Ovary (tissue), 3 donors: ENCODE measurements around the gene MTMR11.
"Not testable (repeated sequence)": the region's sequence is repeated elsewhere in the genome, so short reads cannot be mapped to it uniquely, and the experiment has no call there.

ENCODE experiments used
- CTCF ChIP-seq, 3 donors: fragments of 450-650 bp in 2 of 3; fragments of 200-600 bp in 1 of 3; IDR thresholded peaks; one replicate each; pipeline versions ENCODE4 v1.5.1 to v1.8.0; 2016 to 2022; ENCODE audit warnings: antibody characterized with exemption in 3 of 3, mild to moderate bottlenecking in 1 of 3
- EP300 ChIP-seq: sonication (generic); formaldehyde crosslinking; IDR thresholded peaks from one replicate; pipeline ENCODE4 v1.6.1; 2017; ENCODE audit warnings: antibody characterized with exemption
- POLR2A ChIP-seq: fragments of 450-650 bp; IDR thresholded peaks from one replicate; pipeline ENCODE4 v1.6.1; 2017; ENCODE audit warnings: antibody characterized with exemption, mild to moderate bottlenecking, moderate library complexity
- donor health status: DM: no; HTN: no; CAD: no.

GRCh38 chr1:149957548-149957947 is 20.9 kb upstream of the MTMR11 start:
- TF ChIP-seq CTCF (IDR thresholded peaks at IDR 0.05); POLR2A; EP300: not testable (repeated sequence)
